GM23248 (cell line): ENCODE measurements around the gene COL19A1. TPM values are rescaled to one million over a fixed set of nuclear protein-coding genes. Genes with fewer than 3 reads are reported as not detected.
A peak's percentile ranks its signal among the peaks of the same experiment; 100 is the strongest.
"Not testable (repeated sequence)": the region's sequence is repeated elsewhere in the genome, so short reads cannot be mapped to it uniquely, and the experiment has no call there.

Experiments used
- DNase-seq: peaks from one replicate; pipeline ENCODE4 v3.0.0-alpha.2; 2015
- H2AFZ ChIP-seq: fragments of 200-600 bp; sonication (generic); 2 replicates; pipeline ENCODE4 v1.6.1; 2016; ENCODE audit warnings: antibody characterized with exemption
- H3F3A ChIP-seq: fragments of 200-600 bp; sonication (generic); 2 replicates; pipeline ENCODE4 v1.6.1; 2016; ENCODE audit warnings: mild to moderate bottlenecking, antibody characterized with exemption, mixed run types; ENCODE audit not compliant: insufficient read depth
- H3K27ac ChIP-seq: fragments of 200-600 bp; sonication (generic); 2 replicates; pipeline ENCODE4 v1.5.1; 2016; ENCODE audit warnings: mild to moderate bottlenecking
- H3K27me3 ChIP-seq: fragments of 200-600 bp; sonication (generic); replicated peaks from 2 replicates; pipeline ENCODE4 v1.6.1; 2016; ENCODE audit warnings: mild to moderate bottlenecking; ENCODE audit not compliant: insufficient read depth
- H3K36me3 ChIP-seq: fragments of 200-600 bp; sonication (generic); 2 replicates; pipeline ENCODE4 v1.6.1; 2016; ENCODE audit warnings: low read depth, mild to moderate bottlenecking
- H3K4me1 ChIP-seq: fragments of 200-600 bp; sonication (generic); 2 replicates; pipeline ENCODE4 v1.6.1; 2016; ENCODE audit warnings: mild to moderate bottlenecking; ENCODE audit not compliant: insufficient read depth
- H3K4me2 ChIP-seq: fragments of 200-600 bp; sonication (generic); one replicate; pipeline ENCODE4 v1.6.1; 2016; ENCODE audit warnings: mild to moderate bottlenecking; ENCODE audit not compliant: unreplicated experiment
- H3K4me3 ChIP-seq: fragments of 200-600 bp; sonication (generic); 2 replicates; pipeline ENCODE4 v1.5.1; 2016; ENCODE audit warnings: mild to moderate bottlenecking
- H3K79me2 ChIP-seq: fragments of 200-600 bp; sonication (generic); 2 replicates; pipeline ENCODE4 v1.6.1; 2016; ENCODE audit warnings: mild to moderate bottlenecking; ENCODE audit not compliant: insufficient read depth
- H3K9ac ChIP-seq: fragments of 200-600 bp; sonication (generic); 2 replicates; pipeline ENCODE4 v1.6.1; 2016; ENCODE audit warnings: mild to moderate bottlenecking
- H3K9me2 ChIP-seq: fragments of 200-600 bp; sonication (generic); 2 replicates; pipeline ENCODE4 v1.6.1; 2016; ENCODE audit warnings: mixed run types, mild to moderate bottlenecking, moderate library complexity; ENCODE audit not compliant: insufficient read depth
- H3K9me3 ChIP-seq: fragments of 200-600 bp; sonication (generic); one replicate; pipeline ENCODE4 v1.6.1; 2017; ENCODE audit warnings: low read depth
- H4K20me1 ChIP-seq: fragments of 200-600 bp; sonication (generic); 2 replicates; pipeline ENCODE4 v1.6.0; 2016; ENCODE audit not compliant: insufficient read depth
- EZH2 ChIP-seq: fragments of 200-600 bp; sonication (generic); IDR thresholded peaks from 2 replicates; pipeline ENCODE4 v1.6.1; 2018; ENCODE audit warnings: antibody characterized with exemption, mild to moderate bottlenecking; ENCODE audit not compliant: insufficient read depth, poor library complexity, severe bottlenecking
- EZH2phosphoT487 ChIP-seq: fragments of 200-600 bp; sonication (generic); IDR thresholded peaks from 2 replicates; pipeline ENCODE4 v1.6.1; 2018; ENCODE audit warnings: antibody characterized with exemption, moderate library complexity, mild to moderate bottlenecking, low read depth; ENCODE audit not compliant: insufficient read depth
- WGBS, 2 experiments: methylation state at CpG; one replicate each; pipeline ENCODE4 v1.1.6; 2015 to 2017; ENCODE audit warnings: low lambda C conversion rate in 2 of 2, low coverage in 1 of 2; ENCODE audit errors: missing lambda C conversion rate in 2 of 2; 5-methylcytosine and 5-hydroxymethylcytosine counted together
- in situ Hi-C: fragments of 300-500 bp; cut with MboI; formaldehyde crosslinking; loops from 2 replicates; pipeline ENCODE4 v1.15.0; 2020
- polyA plus RNA-seq: library from polyadenylated mRNA; unstranded; fragments of >200 nt; fragmentation: Nextera tagmentation; extraction: Ambion mirVana; gene quantifications from 2 replicates; pipeline ENCODE4 v1.2.1, GENCODE V29; 2016
- total RNA-seq: library from RNA; depleted of rRNA; stranded (reverse); fragments of >200 nt; shearing (Covaris generic); gene quantifications from 2 replicates; pipeline ENCODE4 v1.2.3, GENCODE V29; 2014

Gene COL19A1
- total and polyA plus RNA-seq, 2 experiments from 2014 or later, result not detected

GRCh38 chr6:69985180-69985579 lies 118.8 kb downstream of the COL19A1 start:
- no peaks in the 10 kb centered on the region for H3K9me2 ChIP-seq

GRCh38 chr6:69987550-69987949 lies 121.2 kb downstream of the COL19A1 start:
- no peak for TF ChIP-seq EZH2
- no peak for TF ChIP-seq EZH2phosphoT487
- no peak overlapping the region for H3K9ac ChIP-seq
- H4K20me1 ChIP-seq, result no peaks in the 10 kb centered on the region
- 27 to 59% methylated on average over 2 of the region's 2 CpGs for WGBS, 2 experiments
- DNase-seq, result no peak
- no peaks in the 10 kb centered on the region for H3K79me2 ChIP-seq
- no peaks in the 10 kb centered on the region for H3K27me3 ChIP-seq
- H3K36me3 ChIP-seq, result no peaks in the 10 kb centered on the region
- H3K4me3 ChIP-seq, result no peak overlapping the region
- H3K9me2 ChIP-seq, result no peaks in the 10 kb centered on the region
- no peaks in the 10 kb centered on the region for H3K9me3 ChIP-seq
- no peak overlapping the region for H2AFZ ChIP-seq
- no peaks in the 10 kb centered on the region for H3K4me1 ChIP-seq
- in situ Hi-C loops, result no loop called here
- no peak overlapping the region for H3K27ac ChIP-seq
- no peaks in the 10 kb centered on the region for H3F3A ChIP-seq
- no peak overlapping the region for H3K4me2 ChIP-seq

More at GRCh38 chr6:69985180-69985579, 118.8 kb downstream of the COL19A1 start:
- Histone ChIP-seq H3K79me2 (no peaks in the 10 kb centered on the region), H3K4me3 (no peak overlapping the region), H3K27me3 (no peaks in the 10 kb centered on the region), H3K9ac (no peak overlapping the region), H2AFZ (no peak overlapping the region), H3K36me3 (no peaks in the 10 kb centered on the region), H3K4me2 (no peak overlapping the region), H4K20me1 (no peaks in the 10 kb centered on the region), H3K4me1 (no peaks in the 10 kb centered on the region), H3F3A (no peaks in the 10 kb centered on the region), H3K27ac (no peak overlapping the region), H3K9me3 (no peaks in the 10 kb centered on the region)
- TF ChIP-seq EZH2, result no peak
- no peak for TF ChIP-seq EZH2phosphoT487
- in situ Hi-C loops, result no loop called here
- DNase-seq, result peak; percentile 37
- WGBS, 2 experiments, result 17 to 20% methylated on average over 1 of the region's 1 CpG

GRCh38 chr6:69988458-69989126 lies 122.2 kb downstream of the COL19A1 start:
- no peaks in the 10 kb centered on the region for H3F3A ChIP-seq
- no peak overlapping the region for H3K9ac ChIP-seq
- no peak overlapping the region for H3K4me2 ChIP-seq
- H3K79me2 ChIP-seq, result no peaks in the 10 kb centered on the region
- no peak overlapping the region for H3K4me3 ChIP-seq
- 37 to 44% methylated on average over 5 of the region's 5 CpGs for WGBS, 2 experiments
- TF ChIP-seq EZH2, result no peak
- no peak for TF ChIP-seq EZH2phosphoT487
- H2AFZ ChIP-seq, result no peak overlapping the region
- no peak for DNase-seq
- in situ Hi-C loops, result no loop called here
- H3K36me3 ChIP-seq, result no peaks in the 10 kb centered on the region
- no peaks in the 10 kb centered on the region for H3K9me2 ChIP-seq
- H3K27me3 ChIP-seq, result no peaks in the 10 kb centered on the region
- no peaks in the 10 kb centered on the region for H3K9me3 ChIP-seq
- H4K20me1 ChIP-seq, result no peaks in the 10 kb centered on the region
- H3K4me1 ChIP-seq, result no peaks in the 10 kb centered on the region
- H3K27ac ChIP-seq, result no peak overlapping the region

- no peak for TF ChIP-seq EZH2
- no peak for TF ChIP-seq EZH2phosphoT487
- H3K36me3 ChIP-seq, result no peaks in the 10 kb centered on the region
- no peaks in the 10 kb centered on the region for H4K20me1 ChIP-seq
- H3K4me2 ChIP-seq, result no peak overlapping the region
- no peak overlapping the region for H3K4me3 ChIP-seq
- H3K9ac ChIP-seq, result no peak overlapping the region
- 12 to 14% methylated on average over 2 of the region's 2 CpGs for WGBS, 2 experiments
- H3F3A ChIP-seq, result no peaks in the 10 kb centered on the region
- no peak overlapping the region for H2AFZ ChIP-seq
- H3K27me3 ChIP-seq, result no peaks in the 10 kb centered on the region
- H3K4me1 ChIP-seq, result no peaks in the 10 kb centered on the region
- no peaks in the 10 kb centered on the region for H3K9me2 ChIP-seq
- DNase-seq, result peak; percentile 39
- H3K79me2 ChIP-seq, result no peaks in the 10 kb centered on the region
- no peak overlapping the region for H3K27ac ChIP-seq
- in situ Hi-C loops, result no loop called here
- no peaks in the 10 kb centered on the region for H3K9me3 ChIP-seq
Measured at GRCh38 chr6:69994251-69994650, 127.9 kb downstream of the COL19A1 start.

GRCh38 chr6:70008189-70008588 lies 141.8 kb downstream of the COL19A1 start:
- Histone ChIP-seq H2AFZ (no peak overlapping the region), H3K4me2 (no peak overlapping the region), H4K20me1 (no peaks in the 10 kb centered on the region), H3K9me2 (no peaks in the 10 kb centered on the region), H3K9me3 (no peaks in the 10 kb centered on the region), H3K79me2 (no peaks in the 10 kb centered on the region), H3F3A (no peaks in the 10 kb centered on the region), H3K27me3 (no peaks in the 10 kb centered on the region), H3K36me3 (no peaks in the 10 kb centered on the region), H3K4me3 (no peak overlapping the region), H3K9ac (no peak overlapping the region), H3K4me1 (no peaks in the 10 kb centered on the region), H3K27ac (no peak overlapping the region)
- no peak for DNase-seq
- TF ChIP-seq EZH2, result no peak
- no peak for TF ChIP-seq EZH2phosphoT487
- in situ Hi-C loops, result no loop called here

GRCh38 chr6:70010339-70010738 lies 144.0 kb downstream of the COL19A1 start:
- H2AFZ ChIP-seq, H3K27ac ChIP-seq, H3K9me2 ChIP-seq, H3K9ac ChIP-seq, H3K4me1 ChIP-seq, H3K4me2 ChIP-seq, H3K79me2 ChIP-seq, DNase-seq, H4K20me1 ChIP-seq, H3K9me3 ChIP-seq, in situ Hi-C loops, H3K36me3 ChIP-seq, H3F3A ChIP-seq, H3K4me3 ChIP-seq, H3K27me3 ChIP-seq: not testable (repeated sequence)
- 72 to 75% methylated on average over 24 to 28 of the region's 28 CpGs for WGBS, 2 experiments

GRCh38 chr6:70023201-70023600 lies 156.8 kb downstream of the COL19A1 start:
- H3K9me3 ChIP-seq, H3K9me2 ChIP-seq, H3F3A ChIP-seq, H2AFZ ChIP-seq, H3K4me3 ChIP-seq, H3K79me2 ChIP-seq, H4K20me1 ChIP-seq, H3K27me3 ChIP-seq, DNase-seq, H3K27ac ChIP-seq, H3K36me3 ChIP-seq, H3K4me1 ChIP-seq, H3K9ac ChIP-seq, in situ Hi-C loops, H3K4me2 ChIP-seq: not testable (repeated sequence)
- WGBS, 2 experiments, result 55 to 60% methylated on average over 10 of the region's 10 CpGs
